Esophagus squamous epithelium (tissue), 4 donors: ENCODE measurements around the gene SLC9A9.

ENCODE experiments used
- CTCF ChIP-seq, 6 experiments: fragments of 450-650 bp in 4 of 6; fragments of 200-600 bp in 2 of 6; sonication (generic) in 2 of 6; IDR thresholded peaks; one replicate each; pipeline ENCODE4 v1.5.1; 2016 to 2019; ENCODE audit warnings: antibody characterized with exemption in 6 of 6, mild to moderate bottlenecking in 4 of 6, moderate library complexity in 4 of 6
- POLR2A ChIP-seq, 4 donors: fragments of 450-650 bp; IDR thresholded peaks; one replicate each; pipeline ENCODE4 v1.6.1; 2017; ENCODE audit warnings: antibody characterized with exemption in 4 of 4, mild to moderate bottlenecking in 4 of 4, moderate library complexity in 3 of 4

DNA sequence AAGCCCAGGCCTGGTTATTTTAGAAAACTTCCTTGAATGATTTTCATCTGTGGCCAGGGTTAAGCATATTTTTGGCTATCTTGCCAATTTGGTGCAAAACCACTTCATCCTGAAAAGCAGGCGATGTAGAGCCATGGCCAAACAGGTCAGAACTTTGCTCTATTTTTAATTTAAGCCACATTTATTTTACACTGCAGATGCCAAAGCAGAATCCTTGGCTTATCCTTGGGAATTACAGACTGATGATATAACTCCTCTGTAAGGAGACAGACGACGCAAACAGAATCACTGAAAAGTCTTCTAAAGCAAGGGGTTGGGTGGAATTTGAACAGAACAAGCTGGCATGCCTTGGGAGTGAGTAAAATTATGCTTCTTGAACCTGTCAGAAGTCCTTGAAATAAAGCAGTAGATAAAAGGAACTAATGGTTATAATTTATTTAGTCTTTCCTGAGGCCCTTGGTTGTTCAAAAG, 606.8 kb downstream of the SLC9A9 start:
- TF ChIP-seq CTCF (IDR thresholded peaks at IDR 0.05) (no peak), POLR2A (IDR thresholded peaks at IDR 0.05) (no peak)
